Measurements from ENCODE around the gene TTC24.
A peak's percentile ranks its signal among the peaks of the same experiment; 100 is the strongest.

TTC24 gene

DNA sequence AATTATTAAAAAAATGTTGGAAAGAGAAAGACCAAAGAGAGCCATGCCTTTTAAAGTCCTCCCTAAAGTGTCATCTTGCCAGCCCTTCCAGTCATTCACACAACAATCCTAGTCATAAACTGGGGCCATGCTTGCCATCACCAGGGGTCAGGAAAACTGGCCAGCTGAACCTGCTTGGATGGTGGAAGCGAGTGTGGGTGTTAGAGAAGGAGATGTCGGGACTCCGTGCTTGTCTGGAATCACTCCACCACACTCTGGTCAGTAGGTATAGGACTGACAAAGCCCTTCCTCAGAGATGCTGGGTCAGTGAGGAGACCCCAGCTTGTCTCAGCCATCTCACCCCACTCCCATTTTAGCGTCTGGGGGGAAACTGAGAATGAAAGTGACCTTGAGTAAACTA lies 36.4 kb downstream of the TTC24 start:
- H3K27ac ChIP-seq: peak overlapping the region; percentile 76
- TF ChIP-seq, protein P1, sequence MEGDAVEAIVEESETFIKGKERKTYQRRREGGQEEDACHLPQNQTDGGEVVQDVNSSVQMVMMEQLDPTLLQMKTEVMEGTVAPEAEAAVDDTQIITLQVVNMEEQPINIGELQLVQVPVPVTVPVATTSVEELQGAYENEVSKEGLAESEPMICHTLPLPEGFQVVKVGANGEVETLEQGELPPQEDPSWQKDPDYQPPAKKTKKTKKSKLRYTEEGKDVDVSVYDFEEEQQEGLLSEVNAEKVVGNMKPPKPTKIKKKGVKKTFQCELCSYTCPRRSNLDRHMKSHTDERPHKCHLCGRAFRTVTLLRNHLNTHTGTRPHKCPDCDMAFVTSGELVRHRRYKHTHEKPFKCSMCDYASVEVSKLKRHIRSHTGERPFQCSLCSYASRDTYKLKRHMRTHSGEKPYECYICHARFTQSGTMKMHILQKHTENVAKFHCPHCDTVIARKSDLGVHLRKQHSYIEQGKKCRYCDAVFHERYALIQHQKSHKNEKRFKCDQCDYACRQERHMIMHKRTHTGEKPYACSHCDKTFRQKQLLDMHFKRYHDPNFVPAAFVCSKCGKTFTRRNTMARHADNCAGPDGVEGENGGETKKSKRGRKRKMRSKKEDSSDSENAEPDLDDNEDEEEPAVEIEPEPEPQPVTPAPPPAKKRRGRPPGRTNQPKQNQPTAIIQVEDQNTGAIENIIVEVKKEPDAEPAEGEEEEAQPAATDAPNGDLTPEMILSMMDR (conservative IDR thresholded peaks at IDR 0.05): no peak
- no peak for TF ChIP-seq ZFX (IDR thresholded peaks at IDR 0.05)

DNA sequence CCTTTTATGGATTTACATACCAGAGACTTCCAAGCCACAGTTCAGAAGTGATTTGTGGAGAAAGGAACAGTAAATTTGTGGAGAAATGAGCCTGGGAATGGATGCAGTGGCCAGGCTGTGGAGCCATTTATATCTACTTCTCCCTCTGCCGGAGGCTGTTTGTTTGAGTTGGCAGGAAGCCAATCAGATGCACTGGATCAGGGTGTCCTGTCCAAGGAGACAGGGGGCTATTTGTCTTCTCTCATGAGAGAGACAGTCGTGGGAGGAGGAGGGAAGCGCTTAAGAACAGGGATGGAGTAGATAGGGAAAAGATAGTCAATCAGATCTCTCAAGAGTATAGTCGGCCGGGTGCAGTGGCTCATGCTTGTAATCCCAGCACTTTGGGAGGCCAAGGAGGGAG lies 36.9 kb downstream of the TTC24 start:
- TF ChIP-seq, protein P1 (conservative IDR thresholded peaks at IDR 0.05): peak; percentile 11; the same call in 1 of the 2 replicates
- TF ChIP-seq ZFX (IDR thresholded peaks at IDR 0.05): no peak
- H3K27ac ChIP-seq: peak overlapping the region; percentile 76

DNA sequence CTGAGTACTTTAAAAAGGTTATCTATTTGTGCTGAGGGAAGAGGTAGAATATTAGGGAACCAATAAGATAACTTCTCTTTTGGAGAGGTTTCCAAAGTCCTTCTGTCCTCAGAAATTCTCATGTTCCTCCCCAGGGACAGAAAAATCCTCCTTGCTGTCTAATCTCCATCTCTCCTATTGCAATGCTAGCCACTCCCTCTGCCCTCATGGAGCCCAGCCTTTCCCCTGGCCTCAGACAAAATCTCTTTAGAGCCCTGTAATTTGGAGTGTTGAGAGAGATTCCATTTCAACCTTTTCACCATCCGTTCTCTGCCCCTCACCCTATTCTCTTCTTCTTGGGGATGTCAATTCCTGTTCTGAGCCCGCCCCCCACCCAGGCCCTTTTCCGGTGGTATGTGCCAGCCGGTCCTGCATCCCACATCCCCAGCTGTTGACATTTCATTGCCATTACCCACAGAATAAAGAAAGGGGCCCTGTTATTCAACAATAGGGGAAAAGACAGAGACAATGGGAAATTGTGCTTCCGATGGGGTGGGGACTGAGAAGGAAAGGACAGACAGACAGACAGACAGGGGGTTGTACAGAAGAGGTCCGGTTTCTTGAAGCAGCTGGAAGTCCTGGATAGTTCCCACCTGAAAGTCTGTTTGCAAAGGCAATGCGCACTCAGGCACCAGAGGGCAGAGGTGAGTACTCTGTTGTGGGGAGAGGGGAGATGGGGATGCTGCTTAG lies 39.5 kb downstream of the TTC24 start, which contains the start of gene HAPLN2:
HAPLN2 (plus strand) TSS at position 563 of the 729 bp plus-strand sequence. CDS start 4,076 bp downstream, outside the sequence.
- no peak for TF ChIP-seq ZFX (IDR thresholded peaks at IDR 0.05)
- TF ChIP-seq, protein P1 (conservative IDR thresholded peaks at IDR 0.05): peak; percentile 73
- H3K27ac ChIP-seq: no peak within 1 kb of the TSS

DNA sequence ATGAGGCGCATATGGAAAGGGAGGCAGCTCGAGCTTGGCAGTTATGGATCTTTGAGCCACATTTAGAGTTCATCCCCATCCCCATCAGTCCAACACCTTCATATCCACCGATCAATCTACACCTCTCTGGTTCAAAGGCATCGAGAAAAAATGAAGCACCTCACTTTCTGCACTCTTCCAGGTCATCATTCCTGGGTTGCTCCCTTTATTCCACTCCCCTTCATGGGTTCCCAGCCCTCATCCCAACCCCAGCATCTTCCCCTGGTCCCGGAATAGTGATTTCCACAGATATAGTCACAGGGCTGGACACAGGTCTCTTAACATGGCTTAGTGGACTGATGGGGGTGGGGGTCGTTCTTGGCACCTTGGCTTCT lies 40.0 kb downstream of the TTC24 start:
- TF ChIP-seq, protein P1 (conservative IDR thresholded peaks at IDR 0.05): peak; percentile 40
- TF ChIP-seq ZFX (IDR thresholded peaks at IDR 0.05): no peak
- no peak overlapping the region for H3K27ac ChIP-seq

DNA sequence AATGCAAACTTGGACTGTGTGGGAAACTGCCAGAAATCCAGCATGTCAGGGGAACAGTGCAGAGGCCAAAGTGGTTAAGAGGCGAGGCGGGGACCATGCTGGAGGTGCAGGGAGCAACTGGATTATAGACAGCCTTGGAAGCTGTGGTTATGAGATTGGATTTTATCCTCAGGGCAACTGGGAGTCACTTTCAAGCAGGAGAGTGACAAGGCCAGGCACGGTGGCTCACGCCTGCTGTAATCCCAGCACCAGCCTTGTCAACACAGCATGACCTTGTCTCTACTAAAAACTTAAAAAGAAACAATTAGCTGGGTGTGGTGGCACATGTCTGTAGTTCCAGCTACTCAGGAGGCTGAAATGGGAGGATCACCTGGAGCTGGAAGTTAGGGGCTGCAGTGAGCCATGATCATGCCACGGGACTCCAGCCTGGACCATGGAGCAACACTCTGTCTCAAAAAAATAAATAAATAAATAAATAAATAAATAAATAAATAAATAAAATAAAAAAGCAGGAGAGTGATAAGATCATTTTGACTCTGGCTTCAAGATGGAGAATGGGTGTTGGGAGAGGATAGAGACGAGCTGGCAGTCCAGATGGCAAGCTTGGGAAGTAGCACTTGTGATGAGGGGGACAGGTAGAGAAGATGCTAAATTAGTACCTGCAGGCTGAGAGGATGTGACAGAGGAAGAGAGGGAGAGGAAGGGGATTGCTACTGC lies 43.2 kb downstream of the TTC24 start:
- TF ChIP-seq, protein P1 (conservative IDR thresholded peaks at IDR 0.05): no peak
- no peak for TF ChIP-seq ZFX (IDR thresholded peaks at IDR 0.05)
- no peak overlapping the region for H3K27ac ChIP-seq

DNA sequence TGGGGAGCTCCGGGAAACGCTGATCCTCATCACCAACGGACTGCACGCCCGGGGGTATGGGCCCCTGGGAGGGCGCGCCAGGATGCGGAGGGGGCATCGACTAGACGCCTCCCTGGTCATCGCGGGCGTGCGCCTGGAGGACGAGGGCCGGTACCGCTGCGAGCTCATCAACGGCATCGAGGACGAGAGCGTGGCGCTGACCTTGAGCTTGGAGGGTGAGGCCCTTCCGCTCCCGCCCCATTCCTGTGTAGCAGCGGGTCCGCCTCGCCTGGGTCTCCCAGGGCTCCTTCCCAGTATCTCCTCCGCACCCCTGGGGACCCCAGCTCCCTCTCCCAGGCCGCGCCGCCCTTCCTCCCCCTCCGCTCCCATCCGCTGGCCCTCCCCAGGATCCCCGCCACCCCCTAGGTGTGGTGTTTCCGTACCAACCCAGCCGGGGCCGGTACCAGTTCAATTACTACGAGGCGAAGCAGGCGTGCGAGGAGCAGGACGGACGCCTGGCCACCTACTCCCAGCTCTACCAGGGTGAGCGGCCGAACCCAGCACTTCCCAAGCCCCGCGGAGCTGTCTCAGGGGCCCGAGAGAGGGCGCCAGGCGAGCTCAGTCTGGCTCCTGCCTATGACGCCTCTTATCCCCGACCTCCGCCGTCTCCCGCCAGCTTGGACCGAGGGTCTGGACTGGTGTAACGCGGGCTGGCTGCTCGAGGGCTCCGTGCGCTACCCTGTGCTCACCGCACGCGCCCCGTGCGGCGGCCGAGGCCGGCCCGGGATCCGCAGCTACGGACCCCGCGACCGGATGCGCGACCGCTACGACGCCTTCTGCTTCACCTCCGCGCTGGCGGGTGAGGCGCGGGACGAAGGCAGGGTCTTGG lies 44.7 kb downstream of the TTC24 start:
- no peak for TF ChIP-seq ZFX (IDR thresholded peaks at IDR 0.05)
- TF ChIP-seq, protein P1 (conservative IDR thresholded peaks at IDR 0.05): peak; percentile 39
- no peak overlapping the region for H3K27ac ChIP-seq
